Upper lobe of left lung (tissue), 4 donors: ENCODE measurements around the gene MAPK12.

Experiments
- EP300 ChIP-seq, 4 donors: sonication (generic); formaldehyde crosslinking; IDR thresholded peaks; one replicate each; pipeline ENCODE4 v1.5.1; 2017; ENCODE audit warnings: antibody characterized with exemption in 4 of 4, control low read depth in 2 of 4
- POLR2A ChIP-seq, 4 donors: fragments of 450-650 bp; IDR thresholded peaks; one replicate each; pipeline ENCODE4 v1.5.1; 2016 to 2017; ENCODE audit warnings: antibody characterized with exemption in 4 of 4, mild to moderate bottlenecking in 2 of 4
- POLR2AphosphoS5 ChIP-seq, 2 donors: sonication (generic); formaldehyde crosslinking; IDR thresholded peaks; one replicate each; pipeline ENCODE4 v1.5.1; 2017; ENCODE audit warnings: antibody characterized with exemption in 2 of 2
- TF ChIP-seq, protein P1 (sequence below), 6 experiments: fragments of 450-650 bp in 4 of 6; fragments of 200-600 bp in 2 of 6; sonication (generic) in 2 of 6; IDR thresholded peaks; one replicate each; pipeline ENCODE4 v1.5.1; 2016 to 2019; ENCODE audit warnings: antibody characterized with exemption in 6 of 6

DNA sequence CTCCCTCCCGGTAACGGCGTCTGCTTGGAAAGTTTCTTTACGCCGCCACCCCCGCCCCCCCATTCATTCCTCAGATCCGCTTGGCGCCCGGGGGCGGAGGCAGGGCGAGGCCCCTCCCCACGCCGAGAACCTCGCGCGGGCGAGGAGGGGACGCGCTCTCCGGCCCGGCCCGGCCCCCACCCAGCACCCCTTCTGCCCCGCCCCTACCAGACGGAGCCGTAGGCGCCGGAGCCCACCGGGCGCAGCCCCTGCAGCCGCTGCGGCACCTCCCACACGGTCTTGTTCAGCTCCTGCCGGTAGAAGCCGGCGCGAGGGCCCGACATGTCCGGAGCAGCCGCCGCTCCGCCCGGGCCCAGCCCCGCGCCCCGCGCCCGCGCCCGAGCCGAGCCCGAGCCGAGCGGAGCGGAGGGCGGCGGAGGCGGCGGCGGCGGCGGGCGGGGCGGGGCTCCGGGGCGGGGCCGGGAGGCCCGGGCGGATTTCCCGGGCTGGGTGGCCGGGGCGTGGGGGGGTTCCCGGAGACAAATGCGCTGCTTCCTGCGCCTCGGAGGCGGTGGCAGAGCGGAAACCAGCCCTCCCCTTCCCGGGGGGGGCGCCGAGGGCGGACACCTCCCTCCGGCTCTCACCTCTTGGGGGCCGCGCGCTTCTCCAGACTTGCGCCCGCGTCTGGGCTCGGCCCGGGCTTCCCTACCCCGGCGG lies 8.6 kb upstream of the MAPK12 start, which contains the start of gene MAPK11:
- TF ChIP-seq, protein P1, sequence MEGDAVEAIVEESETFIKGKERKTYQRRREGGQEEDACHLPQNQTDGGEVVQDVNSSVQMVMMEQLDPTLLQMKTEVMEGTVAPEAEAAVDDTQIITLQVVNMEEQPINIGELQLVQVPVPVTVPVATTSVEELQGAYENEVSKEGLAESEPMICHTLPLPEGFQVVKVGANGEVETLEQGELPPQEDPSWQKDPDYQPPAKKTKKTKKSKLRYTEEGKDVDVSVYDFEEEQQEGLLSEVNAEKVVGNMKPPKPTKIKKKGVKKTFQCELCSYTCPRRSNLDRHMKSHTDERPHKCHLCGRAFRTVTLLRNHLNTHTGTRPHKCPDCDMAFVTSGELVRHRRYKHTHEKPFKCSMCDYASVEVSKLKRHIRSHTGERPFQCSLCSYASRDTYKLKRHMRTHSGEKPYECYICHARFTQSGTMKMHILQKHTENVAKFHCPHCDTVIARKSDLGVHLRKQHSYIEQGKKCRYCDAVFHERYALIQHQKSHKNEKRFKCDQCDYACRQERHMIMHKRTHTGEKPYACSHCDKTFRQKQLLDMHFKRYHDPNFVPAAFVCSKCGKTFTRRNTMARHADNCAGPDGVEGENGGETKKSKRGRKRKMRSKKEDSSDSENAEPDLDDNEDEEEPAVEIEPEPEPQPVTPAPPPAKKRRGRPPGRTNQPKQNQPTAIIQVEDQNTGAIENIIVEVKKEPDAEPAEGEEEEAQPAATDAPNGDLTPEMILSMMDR (IDR thresholded peaks at IDR 0.05) = no peak
- peak in 1 of 4 donors; percentile 6 for TF ChIP-seq POLR2A (IDR thresholded peaks at IDR 0.05)
- TF ChIP-seq EP300 (IDR thresholded peaks at IDR 0.05) = no peak
- no peak for TF ChIP-seq POLR2AphosphoS5 (IDR thresholded peaks at IDR 0.05)
